ENCODE measurements around the gene SPSB1.

SPSB1 gene

GRCh38 chr1:9416918-9417500 lies 124.3 kb downstream of the SPSB1 start:
- Histone ChIP-seq H3K27me3 (peaks cover 9% of the 10 kb centered on the region; the same call in 1 of the 2 replicates), H3K36me3 (no peaks in the 10 kb centered on the region), H3K4me2 (peak overlapping the region; percentile 75), H3K4me3 (no peak overlapping the region; the same call in 1 of the 2 replicates), H4K20me1 (0 out of 2 replicates have a peak, but pooled peaks cover 5% of the 10 kb centered on the region), H3K9ac (no peak overlapping the region), H3K27ac (peak overlapping the region; percentile 37; the same call in 1 of the 2 replicates), H3K9me3 (no peaks in the 10 kb centered on the region), H3K4me1 (peaks cover 97% of the 10 kb centered on the region)
- no peak for TF ChIP-seq Cebpa-rat (IDR thresholded peaks at IDR 0.05)

GRCh38 chr1:9417695-9418094 lies 125.0 kb downstream of the SPSB1 start:
- no peak overlapping the region; the same call in 1 of the 2 replicates for H3K4me3 ChIP-seq
- peak overlapping the region; percentile 75 for H3K4me2 ChIP-seq
- H3K27me3 ChIP-seq: peaks cover 16% of the 10 kb centered on the region; the same call in 1 of the 2 replicates
- H4K20me1 ChIP-seq: 0 out of 2 replicates have a peak, but pooled peaks cover 5% of the 10 kb centered on the region
- H3K27ac ChIP-seq: peak overlapping the region; percentile 37; the same call in 1 of the 2 replicates
- H3K4me1 ChIP-seq: peaks cover 97% of the 10 kb centered on the region
- no peaks in the 10 kb centered on the region for H3K36me3 ChIP-seq
- H3K9ac ChIP-seq: no peak overlapping the region
- TF ChIP-seq Cebpa-rat (IDR thresholded peaks at IDR 0.05): no peak
- H3K9me3 ChIP-seq: 0 out of 2 replicates have a peak, but pooled peaks cover 2% of the 10 kb centered on the region

GRCh38 chr1:9418851-9419250 lies 126.2 kb downstream of the SPSB1 start:
- Histone ChIP-seq H3K4me1 (peaks cover 98% of the 10 kb centered on the region), H3K9me3 (peaks cover 8% of the 10 kb centered on the region; the same call in 1 of the 2 replicates), H3K27ac (no peak overlapping the region), H3K9ac (no peak overlapping the region), H3K4me3 (no peak overlapping the region), H3K36me3 (no peaks in the 10 kb centered on the region), H3K4me2 (peak overlapping the region; percentile 75), H3K27me3 (peaks cover 19% of the 10 kb centered on the region; the same call in 1 of the 2 replicates), H4K20me1 (no peaks in the 10 kb centered on the region)
- TF ChIP-seq Cebpa-rat (IDR thresholded peaks at IDR 0.05): no peak
